NCI-H1417 (cell line): ENCODE results near the gene ZNF511.
A peak's percentile ranks its signal among the peaks of the same experiment; 100 is the strongest.

Source experiments
- DNase-seq, 3 experiments: peaks; one replicate each; lab custom pipeline; 2025; lab: John Stamatoyannopoulos, UW

Gene ZNF511

DNA sequence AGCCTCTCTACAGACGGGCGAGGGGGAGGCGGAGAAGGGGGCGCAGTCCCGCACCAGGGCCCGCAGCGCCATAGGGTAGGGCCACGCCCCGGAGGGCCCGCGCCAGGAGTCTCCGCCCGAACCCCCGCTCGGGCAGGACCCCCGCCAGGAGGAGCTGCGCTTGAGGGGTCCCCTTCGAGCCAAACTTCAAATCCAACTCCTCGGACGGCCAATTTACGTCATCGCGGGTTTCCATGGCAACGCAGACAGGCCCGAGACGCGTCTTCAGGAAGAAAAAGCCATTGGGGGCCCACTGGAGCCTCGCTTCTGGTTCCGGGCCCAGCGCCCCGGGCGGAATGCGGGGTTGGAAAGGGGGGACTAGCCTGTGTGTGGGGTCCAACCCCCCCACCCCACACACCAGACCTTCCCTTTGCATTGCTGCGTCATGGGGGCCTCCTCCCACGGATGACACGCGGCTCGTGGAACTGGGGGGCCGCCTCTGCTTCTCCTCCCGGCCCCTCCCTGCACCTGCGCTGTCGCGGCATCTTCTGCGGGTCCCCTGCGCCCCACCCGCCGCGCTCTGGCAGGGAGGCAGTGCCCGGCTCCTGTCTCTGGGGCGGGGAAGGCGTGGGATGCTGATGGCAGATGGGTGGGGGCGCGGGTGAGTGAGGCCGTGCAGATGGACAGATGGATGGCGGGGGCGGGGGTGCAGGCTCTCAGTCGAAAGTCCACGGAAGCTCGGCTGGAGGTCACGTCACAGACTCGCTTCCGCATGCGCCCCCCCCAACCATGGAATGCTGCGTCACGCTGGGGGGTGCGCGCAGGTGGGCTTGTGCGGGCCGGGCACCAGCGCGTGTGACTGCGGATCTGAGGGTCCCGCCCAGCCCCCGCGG lies 26.8 kb downstream of the ZNF511 start:
- peak in 2 of 3 experiments; percentile 31 to 50 for DNase-seq

DNA sequence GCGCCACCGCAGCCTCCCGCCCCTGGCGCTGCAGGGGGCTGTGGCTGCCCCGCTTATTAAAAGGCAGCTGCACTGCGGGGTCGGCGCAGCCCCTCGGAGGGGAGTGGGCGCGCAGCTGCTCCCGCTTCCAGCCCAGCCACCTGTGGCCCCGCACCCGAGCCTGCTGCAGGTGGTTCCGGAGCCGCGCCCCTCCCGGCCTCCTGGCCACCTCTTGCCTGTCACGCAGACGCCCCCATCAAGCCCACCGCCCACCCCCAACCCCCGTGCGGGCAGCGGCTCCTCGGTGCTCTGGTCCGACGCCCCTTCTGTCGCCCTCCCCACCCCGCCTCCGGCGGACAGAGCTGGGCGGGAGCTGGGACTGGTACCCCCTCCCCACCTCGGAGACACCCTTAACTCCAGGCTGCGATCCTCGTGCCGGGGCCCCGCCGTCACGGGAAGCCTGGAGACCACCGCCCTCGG lies 27.4 kb downstream of the ZNF511 start:
- DNase-seq, result no peak

- DNase-seq, result peak in 2 of 3 experiments; percentile 39 to 74
Measured at GRCh38 chr10:133336577-133337369, 28.1 kb downstream of the ZNF511 start, which contains the start of gene CALY. TSS of gene CALY (minus strand) at chr10:133336896. CDS start at chr10:133328989, 7,907 bp downstream.

DNA sequence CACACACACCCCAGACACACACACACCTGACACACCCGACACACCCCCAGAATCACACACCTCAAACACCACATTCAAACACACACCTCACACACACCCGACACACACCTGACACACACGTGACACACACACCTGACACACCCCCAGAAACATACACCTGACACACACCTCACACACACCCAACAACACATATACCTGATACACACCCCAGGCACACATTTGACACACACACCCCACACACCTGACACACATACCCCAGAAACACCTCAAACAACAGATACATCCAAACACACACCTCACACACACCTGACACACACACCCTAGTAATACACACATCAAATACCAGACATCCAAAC lies 28.6 kb downstream of the ZNF511 start:
- DNase-seq, result no peak

- DNase-seq, result no peak
Measured at GRCh38 chr10:133338080-133339071, 29.7 kb downstream of the ZNF511 start.

DNA sequence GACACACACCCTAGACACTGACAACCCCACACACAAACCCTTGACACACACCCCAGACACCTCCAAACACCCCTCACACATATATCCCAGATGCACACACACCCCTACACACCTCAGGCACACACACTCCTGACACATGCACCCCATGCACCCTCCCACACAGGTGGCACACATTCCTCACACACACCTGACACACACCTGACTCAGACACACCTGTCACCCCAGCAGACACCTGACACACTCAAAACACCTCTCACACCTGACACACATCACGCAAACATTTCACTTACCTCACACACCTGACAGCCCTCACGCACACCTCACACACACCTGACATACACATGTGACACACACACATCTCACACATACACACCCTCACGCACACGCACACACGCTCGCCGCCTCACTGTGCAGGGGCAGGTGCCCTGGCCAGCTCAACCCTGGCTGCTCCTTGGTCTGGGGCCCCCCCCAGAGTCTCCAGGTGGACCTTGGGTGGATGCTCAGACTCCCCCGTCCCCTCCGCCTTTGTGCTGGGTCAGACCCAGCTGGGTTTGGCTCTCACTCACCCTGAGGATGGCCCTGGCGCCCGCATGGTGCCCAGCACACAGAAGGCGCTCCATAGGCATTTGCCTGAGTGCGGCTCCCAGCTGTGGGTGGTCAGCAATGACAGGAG lies 31.1 kb downstream of the ZNF511 start:
- DNase-seq, result no peak

- DNase-seq, result no peak
Measured at GRCh38 chr10:133341983-133342382, 33.3 kb downstream of the ZNF511 start.

GRCh38 chr10:133342942-133343341 lies 34.2 kb downstream of the ZNF511 start:
- no peak for DNase-seq

- DNase-seq, result no peak
Measured at GRCh38 chr10:133343558-133343957, 34.8 kb downstream of the ZNF511 start.

GRCh38 chr10:133344236-133344635 lies 35.5 kb downstream of the ZNF511 start:
- DNase-seq, result no peak

DNA sequence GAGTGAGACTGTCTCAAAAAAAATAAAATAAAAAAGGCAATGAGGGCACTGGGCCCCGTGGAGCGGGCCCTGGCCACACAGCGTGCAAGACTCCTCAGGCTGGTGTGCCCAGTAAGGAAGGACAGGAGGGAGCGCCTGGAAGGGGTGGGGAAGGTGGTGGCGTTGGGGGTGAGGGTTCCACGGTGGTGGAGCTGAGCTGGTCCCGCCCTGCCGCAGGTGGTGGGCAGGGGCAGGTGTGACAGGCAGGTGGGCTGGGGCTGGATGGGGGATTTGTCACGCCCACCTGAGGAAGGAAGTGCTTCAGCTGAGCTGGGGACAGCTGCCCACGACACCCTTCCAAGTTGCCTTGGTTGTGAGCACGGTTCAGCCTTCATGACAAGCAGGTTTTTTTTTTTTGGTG lies 37.7 kb downstream of the ZNF511 start:
- DNase-seq, result no peak

DNA sequence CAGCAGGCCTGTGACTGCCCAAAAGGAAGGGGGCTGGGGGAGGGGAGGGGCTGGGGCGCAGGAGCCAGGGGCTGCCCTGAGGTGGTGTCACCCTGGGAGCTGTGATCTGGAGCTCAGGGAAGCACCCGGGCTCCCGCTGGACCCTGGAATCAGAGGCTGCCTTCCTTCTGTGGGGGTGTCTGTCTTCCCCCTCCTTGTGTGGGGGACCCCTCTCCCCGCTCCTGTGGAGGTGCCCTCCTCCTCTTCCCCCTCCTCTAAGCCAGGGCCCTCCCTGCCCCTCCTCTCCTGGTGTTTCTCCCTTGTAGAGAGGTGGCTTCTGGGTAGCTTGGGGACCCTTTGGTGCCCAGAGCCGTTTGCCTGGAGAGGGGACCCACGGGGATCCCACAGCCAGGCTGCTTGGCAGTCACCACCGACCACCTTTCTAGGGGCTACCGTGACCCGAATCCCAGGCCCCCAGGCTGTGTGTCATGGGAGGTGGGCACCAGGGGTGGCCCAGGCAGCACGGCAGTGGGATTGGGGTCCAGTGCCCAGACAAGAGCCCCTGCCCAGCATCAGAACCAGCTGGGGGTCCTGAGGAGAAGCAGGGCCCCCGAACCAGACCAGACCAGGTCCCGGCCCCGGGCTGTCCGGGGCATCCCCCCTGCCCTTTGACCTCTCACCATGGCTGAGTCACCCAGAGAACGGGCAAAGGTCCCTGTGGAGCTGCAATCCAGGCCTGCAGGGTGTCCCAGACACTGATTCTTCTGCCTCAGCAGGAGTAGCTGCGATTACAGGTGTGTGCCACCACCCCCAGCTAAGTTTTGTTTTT lies 39.2 kb downstream of the ZNF511 start:
- no peak for DNase-seq

GRCh38 chr10:133349160-133349568 lies 40.5 kb downstream of the ZNF511 start:
- DNase-seq, result no peak

- no peak for DNase-seq
Measured at GRCh38 chr10:133349577-133350011, 40.9 kb downstream of the ZNF511 start.

- no peak for DNase-seq
Measured at GRCh38 chr10:133350283-133350949, 41.7 kb downstream of the ZNF511 start.

- DNase-seq, result no peak
Measured at GRCh38 chr10:133350950-133351329, 42.2 kb downstream of the ZNF511 start.

DNA sequence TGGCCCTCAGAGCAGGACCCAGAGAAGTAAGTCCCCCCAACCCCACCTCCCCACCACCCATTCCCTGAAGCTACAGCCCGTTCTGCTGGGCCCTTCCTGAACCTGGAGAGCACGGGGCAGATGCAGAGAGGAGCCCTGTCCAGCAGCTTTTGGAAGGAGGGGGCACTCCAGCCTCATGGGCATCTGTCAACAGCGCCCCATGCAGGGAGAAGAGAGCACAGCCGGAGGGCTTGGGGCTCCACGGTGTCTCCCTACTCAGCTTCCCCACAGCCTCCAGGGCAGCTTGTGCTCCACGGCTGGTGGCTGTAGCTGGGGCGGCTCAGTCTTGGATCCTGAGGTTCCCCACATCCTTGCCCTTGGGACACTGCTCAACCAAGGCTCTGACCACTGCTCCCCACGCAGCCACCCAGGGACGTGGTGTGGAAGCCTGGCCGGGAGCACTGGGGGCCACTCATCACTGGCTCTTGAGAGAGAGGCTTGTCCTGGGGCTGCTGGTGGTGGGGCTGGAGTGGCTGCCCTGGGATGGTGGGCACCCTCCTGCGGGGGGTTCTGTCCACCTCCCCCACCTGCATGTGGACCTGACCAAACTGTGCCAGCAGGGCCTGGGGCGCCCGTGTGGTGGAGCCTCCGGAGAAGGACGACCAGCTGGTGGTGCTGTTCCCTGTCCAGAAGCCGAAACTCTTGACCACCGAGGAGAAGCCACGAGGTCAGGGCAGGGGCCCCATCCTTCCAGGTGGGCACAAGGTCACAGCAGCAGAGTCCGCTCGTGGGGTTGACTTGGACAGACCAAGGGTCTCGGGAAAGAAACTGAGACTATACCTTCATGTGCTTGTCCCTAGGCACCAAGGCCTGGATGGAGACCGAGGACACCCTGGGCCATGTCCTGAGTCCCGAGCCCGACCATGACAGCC lies 42.9 kb downstream of the ZNF511 start:
- DNase-seq, result no peak

DNA sequence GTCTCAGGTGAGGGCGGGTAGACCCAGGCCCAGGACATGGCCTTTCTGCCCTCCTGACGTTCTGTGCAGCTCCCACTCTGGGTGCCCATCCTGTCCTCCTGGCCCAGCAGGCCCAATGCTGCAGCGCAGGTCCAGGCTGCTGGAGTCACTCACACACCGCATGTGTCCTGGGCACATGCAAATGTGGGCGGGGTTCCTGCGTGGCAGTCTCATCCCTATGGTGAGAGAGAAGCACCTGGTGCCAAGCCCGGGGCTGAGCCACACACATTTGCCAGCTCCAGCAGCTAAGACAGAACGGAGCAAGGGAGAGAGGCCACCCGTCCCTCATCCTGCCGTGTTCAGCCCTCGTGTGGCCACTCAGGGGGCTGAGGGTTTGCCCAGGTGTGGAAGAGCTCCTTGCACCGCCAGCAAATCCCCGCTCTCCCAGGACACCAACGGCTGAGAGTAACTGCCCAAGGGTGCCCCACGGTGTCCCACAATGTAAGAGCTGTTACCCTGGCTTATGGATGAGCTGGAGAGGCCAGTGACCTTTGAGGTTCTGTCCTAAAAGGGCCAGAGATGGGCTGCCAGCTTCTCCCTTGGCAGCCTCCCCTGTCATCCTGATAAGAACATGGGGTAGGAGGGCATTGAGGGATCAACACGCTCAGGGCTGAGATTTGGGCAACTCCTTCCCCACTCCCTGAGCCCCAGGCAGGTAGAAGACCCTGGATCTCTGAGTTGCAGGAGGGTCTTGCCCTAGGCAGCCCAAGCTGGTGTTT lies 44.7 kb downstream of the ZNF511 start:
- DNase-seq, result no peak
